ENCODE data around the gene MINDY4.

MINDY4 gene

DNA sequence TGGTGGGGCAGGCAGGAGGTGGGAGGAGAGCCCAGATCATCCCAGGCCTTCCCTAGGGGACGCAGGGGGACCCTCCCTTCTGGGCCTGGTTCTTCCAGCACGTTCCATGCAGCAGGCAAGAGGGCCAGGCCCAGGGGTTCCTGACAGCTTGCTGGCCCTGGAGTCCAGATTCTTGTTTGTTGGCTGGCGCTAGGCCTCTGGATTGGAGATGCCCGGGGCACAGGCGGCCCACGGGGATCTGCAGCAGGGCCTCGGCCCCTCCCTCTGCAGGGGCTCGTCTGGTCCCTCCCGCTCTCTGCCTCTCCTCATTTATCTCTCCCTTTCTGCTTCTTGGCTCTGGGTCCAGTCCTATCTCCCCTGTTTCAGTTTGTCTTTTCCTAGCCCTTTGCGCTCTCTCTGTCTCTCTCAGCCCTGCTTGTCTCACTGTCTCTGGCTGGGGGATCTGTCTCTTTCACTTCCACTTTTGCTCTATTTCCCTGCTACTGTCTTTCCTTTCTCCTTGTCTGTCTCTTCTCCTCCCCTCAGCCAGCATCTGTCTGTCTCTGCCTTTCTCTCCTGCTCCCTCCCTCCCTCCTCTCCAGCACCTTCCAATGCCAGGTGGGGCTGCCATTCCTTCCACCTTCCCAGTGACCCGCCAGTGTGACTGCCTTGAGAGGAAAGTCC lies 139.3 kb downstream of the MINDY4 start:
- no peak overlapping the region for H3K4me3 ChIP-seq (replicated peaks; ENCODE audit: low read depth, low read length)
- DNase-seq (ENCODE audit: extremely low read depth, low read depth) = no peak
- TF ChIP-seq, protein P1, sequence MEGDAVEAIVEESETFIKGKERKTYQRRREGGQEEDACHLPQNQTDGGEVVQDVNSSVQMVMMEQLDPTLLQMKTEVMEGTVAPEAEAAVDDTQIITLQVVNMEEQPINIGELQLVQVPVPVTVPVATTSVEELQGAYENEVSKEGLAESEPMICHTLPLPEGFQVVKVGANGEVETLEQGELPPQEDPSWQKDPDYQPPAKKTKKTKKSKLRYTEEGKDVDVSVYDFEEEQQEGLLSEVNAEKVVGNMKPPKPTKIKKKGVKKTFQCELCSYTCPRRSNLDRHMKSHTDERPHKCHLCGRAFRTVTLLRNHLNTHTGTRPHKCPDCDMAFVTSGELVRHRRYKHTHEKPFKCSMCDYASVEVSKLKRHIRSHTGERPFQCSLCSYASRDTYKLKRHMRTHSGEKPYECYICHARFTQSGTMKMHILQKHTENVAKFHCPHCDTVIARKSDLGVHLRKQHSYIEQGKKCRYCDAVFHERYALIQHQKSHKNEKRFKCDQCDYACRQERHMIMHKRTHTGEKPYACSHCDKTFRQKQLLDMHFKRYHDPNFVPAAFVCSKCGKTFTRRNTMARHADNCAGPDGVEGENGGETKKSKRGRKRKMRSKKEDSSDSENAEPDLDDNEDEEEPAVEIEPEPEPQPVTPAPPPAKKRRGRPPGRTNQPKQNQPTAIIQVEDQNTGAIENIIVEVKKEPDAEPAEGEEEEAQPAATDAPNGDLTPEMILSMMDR (IDR thresholded peaks at IDR 0.05; ENCODE audit: low read depth, low read length, missing control alignments) = no peak

DNA sequence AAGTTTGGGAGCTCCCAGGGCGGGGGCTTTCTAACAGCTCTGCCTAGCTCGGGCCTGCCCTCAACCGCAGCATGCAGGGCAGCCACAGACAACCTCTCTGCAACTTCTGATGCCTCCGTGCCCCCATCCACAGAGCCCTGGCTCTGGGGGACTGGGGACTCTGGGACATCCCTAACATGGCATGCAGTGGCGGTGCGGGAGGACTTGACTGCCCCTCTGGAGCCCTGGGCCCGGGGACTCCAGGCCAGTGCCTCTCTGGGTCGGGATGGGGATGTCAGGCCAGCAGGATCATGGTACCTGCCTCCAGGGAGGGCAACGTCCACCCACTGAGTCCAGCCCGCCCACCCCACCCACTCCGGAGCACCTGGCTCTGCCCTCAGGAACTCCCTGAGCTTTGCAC lies 139.9 kb downstream of the MINDY4 start:
- TF ChIP-seq, protein P1 (IDR thresholded peaks at IDR 0.05; ENCODE audit: low read depth, low read length, missing control alignments) = no peak
- no peak for DNase-seq (ENCODE audit: extremely low read depth, low read depth)
- no peak overlapping the region for H3K4me3 ChIP-seq (replicated peaks; ENCODE audit: low read depth, low read length)

GRCh38 chr7:30911561-30911969 lies 140.3 kb downstream of the MINDY4 start, which contains the start of gene AQP1:
AQP1 (plus strand) TSS chr7:30911853; CDS start chr7:30911910, 57 bp downstream.
- TF ChIP-seq, protein P1 (IDR thresholded peaks at IDR 0.05; ENCODE audit: low read depth, low read length, missing control alignments) = no peak
- no peak for DNase-seq (ENCODE audit: extremely low read depth, low read depth)
- H3K4me3 ChIP-seq (replicated peaks; ENCODE audit: low read depth, low read length) = no peak within 1 kb of the TSS

DNA sequence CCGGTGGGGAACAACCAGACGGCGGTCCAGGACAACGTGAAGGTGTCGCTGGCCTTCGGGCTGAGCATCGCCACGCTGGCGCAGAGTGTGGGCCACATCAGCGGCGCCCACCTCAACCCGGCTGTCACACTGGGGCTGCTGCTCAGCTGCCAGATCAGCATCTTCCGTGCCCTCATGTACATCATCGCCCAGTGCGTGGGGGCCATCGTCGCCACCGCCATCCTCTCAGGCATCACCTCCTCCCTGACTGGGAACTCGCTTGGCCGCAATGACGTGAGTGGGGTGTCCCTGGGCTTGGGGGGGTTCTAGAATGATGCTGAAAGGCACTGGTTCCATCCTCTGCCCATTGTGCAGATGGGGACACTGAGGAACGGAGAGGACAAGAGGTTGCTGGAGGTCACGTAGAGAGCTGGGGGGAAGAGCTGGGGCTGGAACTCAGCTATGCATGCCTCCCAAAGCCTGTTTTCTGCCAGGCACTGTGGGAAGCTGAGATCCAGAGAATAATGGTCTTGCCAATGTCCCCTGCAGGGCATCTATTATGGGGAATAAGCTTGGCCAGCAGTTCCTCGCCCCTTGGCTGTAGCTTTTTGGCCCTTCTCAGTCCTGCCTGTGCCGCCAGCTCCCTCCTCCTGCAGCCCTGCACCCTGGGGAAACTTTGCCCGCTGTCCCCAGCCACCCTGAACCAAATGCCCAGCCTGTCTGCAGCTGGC lies 141.0 kb downstream of the MINDY4 start:
- H3K4me3 ChIP-seq (replicated peaks; ENCODE audit: low read depth, low read length) = no peak overlapping the region
- TF ChIP-seq, protein P1 (IDR thresholded peaks at IDR 0.05; ENCODE audit: low read depth, low read length, missing control alignments) = no peak
- no peak for DNase-seq (ENCODE audit: extremely low read depth, low read depth)

- TF ChIP-seq, protein P1 (IDR thresholded peaks at IDR 0.05; ENCODE audit: low read depth, low read length, missing control alignments) = no peak
- no peak for DNase-seq (ENCODE audit: extremely low read depth, low read depth)
Observed at GRCh38 chr7:30912731-30912985, 141.4 kb downstream of the MINDY4 start.

DNA sequence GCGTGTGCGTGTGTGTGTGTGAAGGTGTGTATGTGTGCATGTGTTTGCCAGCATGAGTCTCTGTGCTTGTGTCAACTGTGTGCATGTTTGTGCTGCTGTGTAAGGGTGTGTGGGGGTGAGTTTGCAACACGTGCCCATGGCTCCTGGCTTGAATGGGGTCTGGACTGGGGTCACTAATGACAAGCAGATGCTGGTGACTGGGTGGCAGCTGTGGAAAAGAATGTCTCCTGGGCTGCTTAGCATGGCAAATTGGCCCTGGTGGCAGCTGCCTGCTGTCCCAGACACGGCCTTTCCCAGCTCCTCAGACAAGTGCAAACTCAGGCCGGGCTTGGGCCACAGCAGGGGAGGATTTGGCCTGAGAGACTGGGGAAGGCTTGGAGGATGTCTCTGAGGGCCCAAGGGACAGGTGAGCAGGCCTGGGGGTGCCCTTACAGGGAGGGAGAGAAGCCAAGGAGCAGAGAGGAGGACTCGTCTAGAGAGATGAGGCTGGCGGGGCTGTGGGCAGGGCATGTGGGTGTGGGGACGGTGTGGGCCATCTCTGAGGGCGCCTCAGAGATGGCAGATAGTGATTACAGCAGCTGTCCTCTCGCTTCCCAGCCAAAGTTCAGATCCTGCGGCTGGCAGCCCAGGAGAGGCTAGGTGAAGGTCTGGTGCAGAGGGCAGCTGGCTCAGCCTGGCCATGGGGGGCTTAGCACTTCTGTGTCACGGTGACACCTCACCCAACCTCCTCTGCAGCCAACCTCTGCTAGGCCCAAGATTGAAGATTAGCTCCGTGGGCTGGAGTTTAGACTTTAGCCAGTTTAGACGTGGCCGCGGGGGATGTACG lies 142.0 kb downstream of the MINDY4 start:
- TF ChIP-seq, protein P1 (IDR thresholded peaks at IDR 0.05; ENCODE audit: low read depth, low read length, missing control alignments) = no peak
- H3K4me3 ChIP-seq (replicated peaks; ENCODE audit: low read depth, low read length) = no peak overlapping the region
- DNase-seq (ENCODE audit: extremely low read depth, low read depth) = no peak

More at GRCh38 chr7:30912731-30912985, 141.4 kb downstream of the MINDY4 start:
- H3K4me3 ChIP-seq (replicated peaks; ENCODE audit: low read depth, low read length) = no peak overlapping the region

All from HFF-Myc (cell line).